UCSD-AML1 (cell line): ENCODE measurements around the gene SLC12A5.

Experiments
- DNase-seq: peaks from one replicate; lab custom pipeline; 2025; ENCODE audit not compliant: unreplicated experiment; lab: John Stamatoyannopoulos, UW

SLC12A5 gene

DNA sequence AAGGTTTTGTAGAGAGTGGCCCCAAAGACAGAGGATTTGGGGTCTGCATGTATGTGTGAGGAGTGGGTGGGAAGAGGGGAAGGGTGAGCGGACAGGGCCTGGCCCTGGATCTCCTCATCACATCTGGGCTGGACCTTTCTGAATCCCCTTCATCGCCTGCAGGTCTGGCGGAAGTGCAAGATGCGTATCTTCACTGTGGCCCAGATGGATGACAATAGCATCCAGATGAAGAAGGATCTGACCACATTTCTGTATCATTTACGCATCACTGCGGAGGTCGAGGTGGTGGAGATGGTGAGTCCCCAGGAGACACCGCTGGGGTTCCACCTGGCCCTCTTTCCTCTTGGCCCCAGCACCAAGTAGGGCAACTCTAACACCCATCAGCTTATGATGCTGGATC, 24.4 kb downstream of the SLC12A5 start:
- no peak for DNase-seq

DNA sequence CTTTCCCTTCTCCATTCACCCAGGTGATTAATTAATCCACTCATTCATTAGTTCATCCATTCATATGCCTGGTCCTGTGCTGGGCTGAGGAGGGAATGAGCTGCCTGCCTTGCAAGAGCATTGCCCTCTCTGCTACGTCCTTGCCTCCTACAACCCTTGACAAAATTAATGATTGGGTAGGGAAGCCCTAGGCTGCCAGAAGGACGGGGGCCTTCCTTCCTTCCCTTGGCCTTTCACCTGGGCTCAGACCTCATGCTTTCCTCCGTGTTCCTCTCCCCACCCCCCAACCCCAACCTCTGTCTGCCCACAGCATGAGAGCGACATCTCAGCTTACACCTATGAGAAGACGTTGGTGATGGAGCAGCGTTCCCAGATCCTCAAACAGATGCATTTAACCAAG, 25.6 kb downstream of the SLC12A5 start:
- no peak for DNase-seq

DNA sequence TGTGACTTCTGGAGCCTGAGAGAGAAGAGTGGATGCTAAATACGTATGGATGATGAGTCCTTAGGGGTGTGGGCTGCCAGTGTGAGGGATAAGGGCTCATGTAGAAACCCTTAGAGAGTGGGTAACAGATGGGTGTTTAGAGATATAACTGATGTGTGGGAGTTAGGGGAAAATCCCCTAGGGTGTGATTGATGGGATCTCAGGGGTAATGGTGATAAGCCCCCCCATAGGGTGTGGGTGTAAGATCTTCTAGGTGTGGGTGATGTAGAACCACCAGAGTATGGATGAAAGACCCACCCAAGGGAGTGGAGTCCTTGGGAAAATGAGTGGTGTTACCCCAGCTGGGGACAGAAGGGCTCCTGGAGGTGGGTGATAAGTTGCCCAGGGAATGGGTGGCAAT, 26.3 kb downstream of the SLC12A5 start:
- DNase-seq, result no peak

DNA sequence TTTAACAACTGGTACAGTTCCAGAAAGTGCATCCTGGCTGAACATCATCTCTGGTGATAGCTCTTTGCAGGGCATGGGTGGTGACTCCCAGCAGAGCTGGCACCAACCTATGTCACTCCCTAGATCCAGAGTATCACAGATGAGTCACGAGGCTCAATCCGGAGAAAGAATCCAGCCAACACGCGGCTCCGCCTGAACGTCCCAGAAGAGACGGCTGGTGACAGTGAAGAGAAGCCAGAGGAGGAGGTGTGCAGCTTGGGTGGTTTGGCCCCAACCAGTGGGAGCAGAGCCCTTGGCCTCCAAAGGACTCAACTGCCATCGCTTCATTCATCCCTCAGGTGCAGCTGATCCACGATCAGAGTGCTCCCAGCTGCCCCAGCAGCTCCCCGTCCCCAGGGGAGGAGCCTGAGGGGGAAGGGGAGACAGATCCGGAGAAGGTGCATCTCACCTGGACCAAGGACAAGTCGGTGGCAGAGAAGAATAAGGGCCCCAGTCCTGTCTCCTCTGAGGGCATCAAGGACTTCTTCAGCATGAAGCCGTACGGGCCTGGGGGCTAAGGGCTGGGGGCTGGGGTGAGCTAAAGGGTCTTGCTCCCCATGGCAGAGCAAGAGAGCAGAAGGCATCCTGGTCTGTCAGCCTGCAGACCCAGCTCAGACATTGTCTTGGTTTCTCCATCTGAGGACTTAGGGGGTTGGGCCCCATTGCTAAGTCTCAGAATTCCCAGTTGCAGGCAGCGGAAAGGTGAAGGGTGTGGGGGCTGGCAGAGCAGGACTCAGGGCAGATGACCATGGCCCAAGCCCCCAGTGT, 27.2 kb downstream of the SLC12A5 start:
- DNase-seq, result no peak

DNA sequence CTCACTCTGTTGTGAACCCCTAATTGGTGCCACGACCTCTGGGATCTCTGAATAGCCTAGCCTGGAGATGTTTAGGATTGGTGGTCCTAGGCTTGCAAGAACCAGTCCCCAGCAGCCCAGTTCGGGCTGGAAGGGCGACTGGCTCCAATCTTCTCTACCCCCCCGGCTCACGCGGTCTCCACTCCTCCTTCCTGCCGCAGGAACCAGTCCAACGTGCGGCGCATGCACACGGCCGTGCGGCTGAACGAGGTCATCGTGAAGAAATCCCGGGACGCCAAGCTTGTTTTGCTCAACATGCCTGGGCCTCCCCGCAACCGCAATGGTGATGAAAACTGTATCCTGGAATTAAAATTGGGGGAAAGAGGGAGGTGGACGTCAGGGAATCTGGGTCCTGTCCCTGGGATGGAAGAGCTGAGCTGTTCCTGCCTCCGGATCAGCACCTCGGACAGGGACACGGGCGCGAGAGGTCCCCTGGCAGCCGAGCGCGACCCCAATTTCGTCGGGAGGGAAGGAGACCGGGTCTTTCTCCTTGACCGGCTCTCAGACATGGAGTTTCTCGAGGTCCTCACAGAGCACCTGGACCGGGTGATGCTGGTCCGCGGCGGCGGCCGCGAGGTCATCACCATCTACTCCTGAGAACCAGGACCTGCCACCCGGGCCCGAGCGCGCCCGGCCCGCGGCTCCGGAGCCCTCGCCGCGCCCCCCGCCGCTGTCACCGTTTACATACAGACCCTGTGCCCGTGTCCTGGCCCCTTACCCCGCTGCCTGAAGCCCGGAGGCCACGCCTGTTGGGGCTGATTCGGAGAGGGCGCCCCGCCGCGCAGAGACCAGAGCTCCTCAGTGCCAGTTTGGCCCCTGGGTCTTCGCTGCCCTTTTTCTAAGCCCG, 28.2 kb downstream of the SLC12A5 start:
- no peak for DNase-seq

DNA sequence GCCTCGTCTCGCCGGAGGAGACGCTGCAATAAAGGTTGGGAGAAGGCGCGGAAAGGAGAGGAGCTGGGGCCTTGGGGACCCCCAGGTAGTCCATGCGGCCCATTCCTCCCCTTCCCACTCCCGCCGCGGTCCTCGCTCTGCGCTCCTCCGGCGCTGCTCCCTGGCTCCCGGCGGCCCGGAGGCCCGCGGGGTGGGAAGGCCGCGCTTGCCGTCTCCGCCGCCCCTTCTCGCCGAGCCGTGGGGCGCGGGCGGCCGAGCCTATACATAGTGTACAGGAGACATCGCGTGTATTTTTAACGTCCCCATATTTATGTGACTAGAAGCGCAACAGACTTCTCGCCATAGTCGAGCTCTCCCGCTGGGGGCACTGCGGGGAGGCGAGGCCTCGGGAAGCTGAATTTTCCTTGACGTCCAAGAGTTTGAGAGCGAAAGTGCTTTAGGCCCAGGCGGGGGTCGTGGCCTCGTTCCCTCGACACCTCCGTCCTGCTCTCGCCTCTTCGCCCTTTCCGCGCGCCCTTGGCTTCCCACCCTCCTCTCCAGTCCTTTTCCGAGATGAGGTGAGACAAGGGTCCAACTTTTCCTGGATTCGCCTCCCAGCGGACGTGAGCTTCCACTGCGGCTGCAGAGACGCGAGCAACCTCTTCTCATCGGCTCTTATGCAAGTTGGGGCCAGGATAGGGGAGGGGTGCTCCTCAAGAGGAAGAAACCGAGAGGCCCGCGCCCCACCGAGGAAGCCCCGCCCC, 29.0 kb downstream of the SLC12A5 start:
- DNase-seq, result no peak

DNA sequence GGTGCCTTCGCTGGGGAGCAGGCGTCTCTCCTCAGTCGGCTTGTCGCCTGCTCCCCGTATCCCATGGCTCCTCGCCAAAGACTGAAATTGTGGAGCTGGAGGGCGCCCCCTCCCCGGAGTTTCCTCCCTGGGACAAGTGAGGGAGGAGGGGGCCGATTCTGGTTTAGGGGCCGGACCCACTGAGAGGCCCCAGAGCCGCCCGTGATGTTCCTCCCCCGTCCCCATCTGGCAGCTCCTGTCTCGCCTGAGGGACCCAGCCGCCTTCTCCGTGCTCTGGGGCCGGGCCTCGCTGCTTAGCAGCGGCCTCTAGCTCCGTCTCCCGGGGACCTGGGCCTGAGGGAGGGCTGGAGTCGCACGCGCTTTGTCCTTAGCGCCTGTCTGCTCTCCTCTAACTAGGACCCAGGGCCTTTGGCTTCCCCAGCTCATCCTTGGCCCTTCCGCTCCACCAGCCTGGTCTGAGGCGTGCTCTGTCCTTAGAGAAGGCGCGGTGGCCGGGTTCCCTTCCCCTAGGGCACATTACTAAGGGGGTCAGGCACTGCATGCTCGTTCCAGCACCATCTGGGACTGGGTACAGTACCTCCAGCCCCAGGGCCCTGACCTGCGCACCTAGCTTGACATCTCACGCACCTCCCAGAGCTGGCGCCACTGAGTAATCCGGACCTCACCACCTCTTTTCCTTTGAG, 29.7 kb downstream of the SLC12A5 start:
- DNase-seq, result no peak

DNA sequence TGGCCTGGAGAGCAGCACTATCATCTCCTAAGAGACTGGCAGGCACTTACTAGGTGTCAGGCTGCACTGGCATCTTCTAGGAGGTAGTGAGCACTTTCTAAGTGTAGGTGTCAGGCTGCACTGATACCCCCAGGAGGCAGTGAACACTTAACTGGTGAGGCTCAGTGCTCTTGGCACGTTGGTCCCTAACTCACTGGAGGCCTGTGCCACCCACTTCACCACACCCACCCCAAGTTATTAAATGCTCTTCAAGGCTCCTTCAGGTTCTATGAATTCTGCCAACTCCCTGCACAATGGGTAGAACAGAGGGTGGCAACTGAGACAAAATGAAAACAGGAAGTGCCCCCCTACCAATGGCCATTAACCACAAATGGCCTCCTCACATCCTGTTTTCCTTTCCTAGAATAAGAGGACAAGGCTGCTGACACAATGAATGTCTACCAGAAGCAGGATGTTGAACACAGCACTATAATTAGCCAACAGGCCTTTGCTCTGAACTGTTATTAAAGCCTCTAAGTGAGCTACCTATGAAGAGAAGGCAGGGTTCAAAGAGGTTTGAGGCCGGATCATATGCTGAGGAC, 31.4 kb downstream of the SLC12A5 start:
- peak; percentile 54 for DNase-seq

DNA sequence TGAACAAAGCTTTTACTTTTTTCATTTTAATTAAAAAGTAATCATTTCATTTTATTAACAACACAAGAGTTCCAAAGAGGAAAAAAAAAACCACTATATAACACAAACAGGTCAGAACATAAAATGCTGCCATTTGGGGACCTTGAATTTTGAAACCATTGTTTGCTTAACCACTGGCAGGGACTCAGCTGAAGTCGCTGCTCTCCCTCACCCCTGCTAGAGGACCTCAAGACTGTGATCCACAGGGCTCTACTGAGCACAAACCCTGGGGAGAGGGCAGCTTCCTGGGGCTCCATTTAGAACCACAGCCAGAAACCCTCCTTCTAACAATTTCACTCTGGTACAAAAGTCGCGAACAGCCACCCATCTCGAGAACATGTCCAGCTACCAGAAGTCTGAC, 32.0 kb downstream of the SLC12A5 start:
- DNase-seq, result no peak

DNA sequence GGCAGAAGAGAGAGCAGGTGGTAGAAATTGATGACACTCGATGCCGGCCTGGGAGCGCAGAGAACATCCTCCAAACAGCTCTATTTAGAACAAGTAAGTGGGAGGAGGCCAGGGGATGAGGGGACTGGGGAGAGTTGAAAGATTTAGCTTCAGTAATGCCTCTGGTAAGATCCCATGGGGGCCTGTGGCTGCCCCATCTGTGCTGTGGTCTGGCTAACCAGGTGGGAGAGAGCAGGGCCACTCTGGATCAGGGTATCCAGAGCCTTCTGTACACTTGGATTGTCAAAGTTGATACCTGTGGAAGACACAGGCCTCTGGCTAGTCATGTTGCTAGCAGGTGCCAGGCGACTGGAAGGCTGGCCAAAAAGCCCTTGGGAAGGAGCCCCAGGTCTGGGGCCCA, 33.1 kb downstream of the SLC12A5 start:
- DNase-seq, result no peak

DNA sequence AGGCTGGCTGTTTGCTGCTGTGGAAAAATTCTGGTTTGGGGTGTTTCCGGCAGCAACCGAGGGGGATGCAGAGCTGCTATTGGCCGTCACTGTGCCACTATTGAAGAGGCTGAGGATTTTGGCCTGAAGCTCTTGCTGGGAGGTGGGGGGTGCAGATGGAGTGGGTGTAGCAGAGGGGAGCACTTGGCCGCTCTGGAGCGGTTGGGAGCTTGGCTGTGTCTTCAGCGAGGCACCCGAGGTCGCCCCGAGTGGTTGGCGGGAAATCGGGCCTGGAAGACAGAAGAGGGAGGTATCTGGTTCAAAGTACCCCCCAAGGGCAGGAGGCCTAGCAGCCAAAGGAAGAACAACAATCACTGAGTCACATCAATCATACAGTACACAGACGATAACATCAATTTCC, 33.6 kb downstream of the SLC12A5 start:
- no peak for DNase-seq

DNA sequence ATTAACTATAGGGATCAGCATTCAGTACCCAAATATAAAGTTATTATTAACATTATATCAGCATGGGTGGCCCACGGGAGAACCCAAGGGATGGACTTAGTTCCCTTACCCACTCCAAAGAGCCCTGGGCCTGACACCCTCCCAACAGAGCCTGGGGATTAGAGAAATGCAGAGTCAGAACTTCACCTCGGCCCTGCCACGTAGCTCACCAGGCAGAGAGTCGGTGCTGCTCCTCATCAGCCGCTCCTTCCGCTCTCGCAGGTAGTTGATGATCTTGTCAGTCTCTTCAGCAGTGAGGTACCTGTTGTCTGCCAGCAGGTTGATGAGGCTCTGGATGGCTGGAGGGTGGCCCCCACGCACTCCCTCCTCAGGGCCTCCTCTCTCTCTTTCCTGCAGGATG, 34.1 kb downstream of the SLC12A5 start:
- DNase-seq, result no peak

DNA sequence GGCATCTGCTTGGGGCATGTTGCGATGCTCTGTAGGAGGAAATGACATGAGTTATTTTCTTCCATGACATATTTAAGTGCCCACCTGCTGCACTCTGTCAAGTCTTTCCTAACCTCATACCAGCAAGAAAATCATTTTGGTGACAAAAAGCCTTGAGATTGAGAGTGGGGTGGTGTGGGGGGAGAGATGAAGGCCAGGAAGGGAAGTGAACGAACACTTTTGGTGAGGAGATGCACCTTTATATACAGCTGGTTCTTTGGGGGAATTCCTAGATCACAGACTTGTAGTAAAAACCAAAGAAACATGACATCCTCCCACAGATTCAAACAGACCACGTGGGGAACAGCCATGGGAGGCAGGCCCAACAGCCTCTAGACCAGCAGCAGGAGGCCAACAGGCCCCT, 34.6 kb downstream of the SLC12A5 start:
- DNase-seq, result no peak

DNA sequence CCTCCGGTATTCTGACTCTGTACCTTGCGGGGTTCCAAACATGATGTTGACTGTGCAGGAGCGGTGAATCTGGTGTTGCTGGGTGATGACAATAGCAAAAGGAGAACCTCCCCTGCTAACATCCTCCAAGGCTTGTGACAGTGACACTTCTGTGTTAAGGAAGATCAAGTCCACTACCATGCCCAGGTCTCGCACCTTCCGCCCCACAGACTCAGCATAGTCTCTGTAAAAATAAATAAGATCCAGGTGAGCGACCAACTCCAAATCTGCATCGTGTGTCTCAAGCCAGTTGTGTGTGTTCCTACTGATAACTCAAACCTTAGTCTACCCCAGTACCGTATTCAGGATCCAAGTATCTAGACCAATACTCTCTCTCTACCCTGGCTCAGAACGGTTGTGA, 36.0 kb downstream of the SLC12A5 start:
- DNase-seq, result no peak

DNA sequence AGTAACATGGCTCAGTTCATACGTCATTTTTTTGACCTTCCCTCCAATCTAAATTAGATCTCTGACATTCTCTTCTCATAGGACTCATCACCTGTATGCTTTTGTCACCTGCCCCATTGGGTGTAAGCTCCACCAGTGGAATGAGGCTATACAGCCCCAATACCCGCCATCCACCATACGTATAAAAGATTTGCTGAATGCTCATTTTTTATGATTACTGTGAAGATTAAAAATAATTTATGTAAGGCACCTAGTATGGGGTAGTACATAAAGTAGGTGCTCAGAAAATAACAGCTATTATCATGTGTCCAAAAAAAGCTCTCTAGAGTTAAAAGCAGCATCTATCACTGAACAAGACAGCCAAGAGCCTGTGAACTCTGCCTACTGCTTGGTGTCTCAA, 36.7 kb downstream of the SLC12A5 start:
- DNase-seq, result no peak

DNA sequence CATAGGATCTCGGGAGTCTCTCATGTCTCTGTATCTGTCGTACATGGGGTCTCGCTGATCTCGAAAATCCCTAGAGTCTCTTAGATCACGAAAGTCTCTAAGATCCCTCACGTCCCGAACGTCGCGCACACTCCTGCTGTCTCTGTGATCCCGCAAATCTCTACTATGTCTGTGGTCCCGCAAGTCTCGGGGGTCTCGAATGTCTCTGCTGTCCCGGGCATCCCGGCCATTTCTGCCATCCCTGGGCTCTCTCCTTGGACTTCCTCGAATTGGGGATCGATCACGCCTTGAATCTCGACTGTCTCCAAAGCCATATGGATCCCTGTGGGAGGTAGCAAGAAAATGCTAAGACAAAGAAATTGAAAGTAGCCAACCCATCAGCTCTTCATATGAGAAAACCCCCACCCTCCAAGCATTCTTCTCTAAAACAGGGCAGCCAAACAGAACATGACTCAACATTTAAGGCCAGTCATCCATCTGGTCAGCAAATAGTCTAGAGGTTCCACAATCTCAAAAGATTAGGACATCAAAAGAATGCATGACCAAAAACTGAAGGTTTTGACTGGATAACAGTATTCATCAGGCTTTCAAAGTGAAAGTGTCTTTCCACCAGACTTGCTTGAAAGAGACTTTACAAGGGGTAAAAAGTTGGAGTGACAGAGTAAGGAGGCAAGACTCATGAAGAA, 41.3 kb downstream of the SLC12A5 start:
- no peak for DNase-seq

DNA sequence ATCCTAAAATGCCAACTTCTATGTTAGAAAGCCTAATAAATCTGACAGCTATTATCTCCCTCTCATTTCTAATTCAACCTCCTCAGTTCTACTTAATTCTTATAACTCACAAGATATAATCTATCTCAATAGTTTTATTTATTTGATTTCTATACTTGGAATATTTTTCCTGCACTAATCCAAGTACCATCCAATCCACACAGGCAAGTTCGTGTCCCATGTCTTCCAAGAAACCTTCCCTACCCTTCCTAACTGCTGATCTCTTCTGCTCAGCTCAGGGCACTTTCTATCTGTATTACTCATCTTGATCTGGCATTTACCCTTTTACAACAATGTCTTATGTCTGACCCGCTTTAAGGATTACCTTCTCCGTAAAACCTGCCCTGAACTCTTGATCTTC, 42.6 kb downstream of the SLC12A5 start:
- DNase-seq, result no peak

DNA sequence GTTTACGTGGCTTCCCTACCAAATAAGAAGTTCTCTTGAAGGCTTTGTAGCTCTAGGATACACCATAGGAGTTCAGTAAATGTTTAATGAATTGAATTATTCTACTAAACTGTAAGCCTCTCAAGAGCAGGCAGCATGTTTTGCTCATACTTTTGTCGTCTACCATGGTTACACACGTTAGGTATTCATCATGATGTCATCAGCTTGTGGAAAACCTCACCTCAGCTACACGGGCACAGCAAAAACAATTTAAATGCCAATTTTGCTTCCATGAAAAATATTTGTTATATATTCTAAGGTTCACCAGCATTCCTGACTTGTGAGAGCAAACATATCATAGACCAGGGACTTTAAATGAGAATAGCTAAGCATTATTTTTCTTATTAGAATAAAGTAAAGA, 44.0 kb downstream of the SLC12A5 start:
- DNase-seq, result no peak

DNA sequence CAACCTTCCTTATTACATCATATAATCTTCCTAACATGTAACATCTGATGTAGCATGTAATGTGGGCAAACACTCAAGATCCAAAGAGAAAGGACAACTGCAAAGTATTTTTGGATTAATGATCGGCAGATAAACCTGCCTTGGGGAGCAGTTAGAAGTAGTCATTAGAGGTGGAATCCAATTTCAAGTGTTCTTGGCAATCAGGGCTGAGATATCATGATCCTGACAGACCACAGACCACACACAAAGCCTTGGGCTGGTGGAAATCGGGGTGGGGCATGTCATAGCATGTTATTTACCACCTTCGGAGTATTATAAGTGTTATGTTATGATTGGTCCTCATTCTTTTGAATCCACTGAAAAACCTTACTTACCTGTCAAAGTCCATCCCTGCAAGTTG, 44.4 kb downstream of the SLC12A5 start:
- DNase-seq, result no peak

DNA sequence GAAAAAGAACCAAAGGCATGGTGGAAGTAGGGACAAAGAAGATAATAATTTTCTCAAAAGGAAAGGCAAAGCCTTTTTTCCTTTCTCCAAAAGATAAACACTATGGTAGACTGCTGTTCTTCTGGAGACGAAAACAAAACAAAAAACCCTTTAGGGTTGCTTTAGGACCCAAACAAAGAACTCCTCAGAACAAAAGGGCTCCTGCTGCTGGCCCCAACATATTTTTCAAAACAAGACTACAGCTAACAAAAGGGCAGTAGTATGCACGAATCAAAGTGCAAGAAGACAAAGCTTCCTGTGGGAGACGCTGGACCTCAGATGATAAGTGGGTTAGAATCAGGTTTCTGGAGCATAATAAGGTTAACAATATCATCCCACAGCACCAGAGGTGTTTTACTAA, 45.0 kb downstream of the SLC12A5 start:
- DNase-seq, result no peak
